ENCODE measurements around the gene CRIM1.

DNA sequence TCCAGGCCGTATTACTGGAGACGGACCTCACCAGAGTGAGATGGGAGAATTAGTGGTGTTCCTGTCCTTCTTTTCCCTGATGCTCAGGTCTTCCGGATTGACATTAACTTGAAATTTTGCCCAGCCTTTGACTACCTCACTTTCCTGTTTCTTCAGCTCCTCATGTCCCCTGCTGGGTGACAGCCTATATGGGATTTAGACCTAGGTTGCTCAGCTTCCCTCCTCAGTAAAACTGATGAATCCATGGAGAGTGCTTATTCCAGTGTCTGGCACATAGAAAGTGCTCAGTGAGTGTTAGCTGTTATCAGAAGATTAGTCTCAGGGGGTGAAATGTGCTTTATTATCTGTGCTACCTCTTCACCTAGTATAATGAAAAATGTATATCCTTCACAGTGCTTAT, 30.0 kb downstream of the CRIM1 start:
- TF ChIP-seq POLR2AphosphoS5 (IDR thresholded peaks at IDR 0.05) (no peak), EP300 (IDR thresholded peaks at IDR 0.05) (no peak), POLR2A (IDR thresholded peaks at IDR 0.05) (no peak)
- TF ChIP-seq, protein P1, sequence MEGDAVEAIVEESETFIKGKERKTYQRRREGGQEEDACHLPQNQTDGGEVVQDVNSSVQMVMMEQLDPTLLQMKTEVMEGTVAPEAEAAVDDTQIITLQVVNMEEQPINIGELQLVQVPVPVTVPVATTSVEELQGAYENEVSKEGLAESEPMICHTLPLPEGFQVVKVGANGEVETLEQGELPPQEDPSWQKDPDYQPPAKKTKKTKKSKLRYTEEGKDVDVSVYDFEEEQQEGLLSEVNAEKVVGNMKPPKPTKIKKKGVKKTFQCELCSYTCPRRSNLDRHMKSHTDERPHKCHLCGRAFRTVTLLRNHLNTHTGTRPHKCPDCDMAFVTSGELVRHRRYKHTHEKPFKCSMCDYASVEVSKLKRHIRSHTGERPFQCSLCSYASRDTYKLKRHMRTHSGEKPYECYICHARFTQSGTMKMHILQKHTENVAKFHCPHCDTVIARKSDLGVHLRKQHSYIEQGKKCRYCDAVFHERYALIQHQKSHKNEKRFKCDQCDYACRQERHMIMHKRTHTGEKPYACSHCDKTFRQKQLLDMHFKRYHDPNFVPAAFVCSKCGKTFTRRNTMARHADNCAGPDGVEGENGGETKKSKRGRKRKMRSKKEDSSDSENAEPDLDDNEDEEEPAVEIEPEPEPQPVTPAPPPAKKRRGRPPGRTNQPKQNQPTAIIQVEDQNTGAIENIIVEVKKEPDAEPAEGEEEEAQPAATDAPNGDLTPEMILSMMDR (IDR thresholded peaks at IDR 0.05): no peak

Measured in suprapubic skin (tissue), 4 donors.